Fibroblast of skin of scalp (primary cell): Measurements from ENCODE around the gene CAPN13.
"Not testable (repeated sequence)": the region's sequence is repeated elsewhere in the genome, so short reads cannot be mapped to it uniquely, and the experiment has no call there.

ENCODE experiments used
- DNase-seq: peaks from one replicate; pipeline ENCODE4 v3.0.0-alpha.2; 2013

Gene CAPN13

GRCh38 chr2:30697242-30698103 lies 109.8 kb downstream of the CAPN13 start:
- not testable (repeated sequence) for DNase-seq

GRCh38 chr2:30695749-30696148 lies 111.5 kb downstream of the CAPN13 start:
- no peak for DNase-seq

- peak; percentile 79 for DNase-seq
These were observed 112.8 kb downstream of the CAPN13 start for GRCh38 chr2:30694286-30695055.

- DNase-seq, result no peak
These were observed 113.4 kb downstream of the CAPN13 start for GRCh38 chr2:30693821-30694281.

- peak; percentile 43 for DNase-seq
These were observed 114.4 kb downstream of the CAPN13 start for GRCh38 chr2:30692829-30693275.

GRCh38 chr2:30691948-30692828 lies 115.1 kb downstream of the CAPN13 start:
- DNase-seq, result no peak

GRCh38 chr2:30691091-30691947 lies 115.9 kb downstream of the CAPN13 start:
- no peak for DNase-seq

GRCh38 chr2:30690126-30690561 lies 117.1 kb downstream of the CAPN13 start:
- no peak for DNase-seq

GRCh38 chr2:30689496-30690125 lies 117.6 kb downstream of the CAPN13 start:
- no peak for DNase-seq

- no peak for DNase-seq
These were observed 118.3 kb downstream of the CAPN13 start for GRCh38 chr2:30688956-30689401.

- no peak for DNase-seq
These were observed 120.6 kb downstream of the CAPN13 start for GRCh38 chr2:30686669-30687068.

- no peak for DNase-seq
These were observed 121.2 kb downstream of the CAPN13 start for GRCh38 chr2:30686000-30686399.

- no peak for DNase-seq
These were observed 122.2 kb downstream of the CAPN13 start for GRCh38 chr2:30684996-30685395.

- DNase-seq, result no peak
These were observed 122.7 kb downstream of the CAPN13 start for GRCh38 chr2:30684516-30684915.

GRCh38 chr2:30684026-30684425 lies 123.2 kb downstream of the CAPN13 start:
- no peak for DNase-seq

GRCh38 chr2:30683236-30683956 lies 123.8 kb downstream of the CAPN13 start:
- no peak for DNase-seq

- DNase-seq, result no peak
These were observed 126.2 kb downstream of the CAPN13 start for GRCh38 chr2:30681022-30681421.

GRCh38 chr2:30680121-30680520 lies 127.1 kb downstream of the CAPN13 start:
- DNase-seq, result no peak

- DNase-seq, result peak; percentile 58
These were observed 127.7 kb downstream of the CAPN13 start for GRCh38 chr2:30679426-30680088.
